ENCODE data around the gene FLOT1.
"Not testable (repeated sequence)": the region's sequence is repeated elsewhere in the genome, so short reads cannot be mapped to it uniquely, and the experiment has no call there.

The FLOT1 gene

GRCh38 chr6:30722280-30723112 lies 20.0 kb downstream of the FLOT1 start:
- no peak for DNase-seq

GRCh38 chr6:30722025-30722279 lies 20.5 kb downstream of the FLOT1 start:
- DNase-seq = not testable (repeated sequence)

GRCh38 chr6:30721198-30722024 lies 21.1 kb downstream of the FLOT1 start:
- peak; percentile 64 for DNase-seq

GRCh38 chr6:30720738-30721197 lies 21.7 kb downstream of the FLOT1 start:
- DNase-seq = no peak

GRCh38 chr6:30719791-30720737 lies 22.4 kb downstream of the FLOT1 start, which contains the start of gene TUBB:
Gene TUBB (plus strand): TSS chr6:30720352. CDS start chr6:30720507, 155 bp downstream.
- DNase-seq = peak; percentile 93

- DNase-seq = no peak
These were observed 23.1 kb downstream of the FLOT1 start for GRCh38 chr6:30719356-30719755.

- DNase-seq = not testable (repeated sequence)
These were observed 24.4 kb downstream of the FLOT1 start for GRCh38 chr6:30717845-30718720.

GRCh38 chr6:30717129-30717844 lies 25.2 kb downstream of the FLOT1 start, which contains the start of gene MDC1:
Gene MDC1 (minus strand): TSS chr6:30717281. CDS start chr6:30715175, 2,106 bp downstream.
- DNase-seq = peak; percentile 100

- no peak for DNase-seq
These were observed 25.7 kb downstream of the FLOT1 start for GRCh38 chr6:30716879-30717128.

GRCh38 chr6:30714263-30714662 lies 28.2 kb downstream of the FLOT1 start:
- no peak for DNase-seq

GRCh38 chr6:30712441-30712945 lies 30.0 kb downstream of the FLOT1 start:
- DNase-seq = no peak

GRCh38 chr6:30711758-30712380 lies 30.6 kb downstream of the FLOT1 start:
- no peak for DNase-seq

- DNase-seq = no peak
These were observed 33.2 kb downstream of the FLOT1 start for GRCh38 chr6:30709101-30709868.

- no peak for DNase-seq
These were observed 35.1 kb downstream of the FLOT1 start for GRCh38 chr6:30707281-30707850.

- no peak for DNase-seq
These were observed 36.9 kb downstream of the FLOT1 start for GRCh38 chr6:30705620-30706019.

GRCh38 chr6:30703821-30704220 lies 38.7 kb downstream of the FLOT1 start:
- DNase-seq = no peak

GRCh38 chr6:30703011-30703410 lies 39.5 kb downstream of the FLOT1 start:
- no peak for DNase-seq

GRCh38 chr6:30700340-30700739 lies 42.1 kb downstream of the FLOT1 start:
- DNase-seq = no peak

- DNase-seq = no peak
These were observed 46.1 kb downstream of the FLOT1 start for GRCh38 chr6:30696432-30696831.
